Left forelimb (tissue), 1 donor: ENCODE results near the gene PRKN.

ENCODE experiments used
- DNase-seq: peaks from one replicate; pipeline ENCODE4 v3.0.0-alpha.2; 2018; ENCODE audit warnings: low spot score

PRKN gene

DNA sequence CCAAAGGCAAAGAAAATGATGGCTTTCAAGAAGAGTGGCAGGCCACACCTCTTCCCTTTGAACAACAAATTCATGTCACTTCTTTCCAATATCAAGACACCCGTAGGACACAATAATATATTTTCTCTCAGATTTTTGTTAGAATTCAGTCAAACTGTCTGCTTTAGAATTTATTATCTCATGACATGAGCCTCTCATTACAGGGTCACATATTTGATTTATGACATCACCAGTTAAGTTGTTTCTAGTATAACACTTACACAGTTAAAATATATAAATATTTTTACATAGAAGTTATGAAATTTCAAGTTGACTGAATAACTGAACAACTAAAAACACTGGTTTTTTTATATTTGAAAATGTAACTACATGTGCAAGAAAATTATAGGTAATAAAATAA lies 1133.2 kb downstream of the PRKN start:
- DNase-seq, result no peak

DNA sequence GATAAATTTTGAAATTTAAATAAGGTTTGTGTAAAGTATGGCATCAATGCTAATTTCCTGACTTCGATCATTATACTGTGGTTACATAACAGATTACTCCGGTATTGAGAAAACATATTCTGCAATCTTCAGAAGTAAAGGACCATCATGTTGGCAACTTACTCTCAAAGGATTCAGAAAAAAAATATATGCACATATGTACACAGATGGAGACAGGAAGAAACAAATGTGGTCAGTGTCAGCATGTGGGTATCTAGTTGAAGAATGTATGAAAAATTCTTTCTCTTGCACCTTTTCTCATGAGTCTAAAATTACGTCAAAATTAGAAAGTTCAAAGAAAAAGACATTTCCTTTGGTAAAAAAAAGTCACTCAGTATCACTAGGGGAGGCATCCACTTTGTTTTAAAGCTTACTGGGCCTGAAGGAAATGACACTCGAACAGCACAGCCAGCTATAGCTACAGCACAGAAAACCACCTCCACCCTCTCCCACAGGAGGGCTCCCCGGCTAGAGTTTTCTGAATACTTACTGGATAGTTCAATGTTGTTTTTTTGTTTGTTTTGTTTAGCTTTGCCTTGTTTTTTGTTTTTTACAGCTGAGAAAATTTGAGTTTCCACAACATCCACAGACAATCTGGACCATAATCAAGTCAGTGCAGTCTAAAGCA lies 1136.5 kb downstream of the PRKN start:
- no peak for DNase-seq

DNA sequence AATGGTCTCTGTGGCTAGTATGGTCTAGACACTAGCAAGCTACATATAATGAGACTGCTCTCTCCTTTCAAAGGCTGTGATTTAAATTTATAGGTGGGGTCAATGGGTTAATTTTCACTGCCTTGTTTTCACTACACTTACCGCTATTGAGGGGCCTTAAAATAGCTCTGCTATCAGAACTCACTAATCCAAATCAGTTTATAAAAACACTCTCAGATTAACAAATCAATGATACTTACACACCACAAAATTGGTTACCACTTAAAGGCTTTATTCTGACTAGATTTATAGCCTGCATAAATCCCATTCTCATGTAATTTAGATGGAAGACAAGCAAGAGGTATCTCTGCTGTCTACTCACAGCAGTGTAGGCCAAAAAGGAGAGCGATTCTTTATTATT lies 1140.7 kb downstream of the PRKN start:
- DNase-seq, result no peak

DNA sequence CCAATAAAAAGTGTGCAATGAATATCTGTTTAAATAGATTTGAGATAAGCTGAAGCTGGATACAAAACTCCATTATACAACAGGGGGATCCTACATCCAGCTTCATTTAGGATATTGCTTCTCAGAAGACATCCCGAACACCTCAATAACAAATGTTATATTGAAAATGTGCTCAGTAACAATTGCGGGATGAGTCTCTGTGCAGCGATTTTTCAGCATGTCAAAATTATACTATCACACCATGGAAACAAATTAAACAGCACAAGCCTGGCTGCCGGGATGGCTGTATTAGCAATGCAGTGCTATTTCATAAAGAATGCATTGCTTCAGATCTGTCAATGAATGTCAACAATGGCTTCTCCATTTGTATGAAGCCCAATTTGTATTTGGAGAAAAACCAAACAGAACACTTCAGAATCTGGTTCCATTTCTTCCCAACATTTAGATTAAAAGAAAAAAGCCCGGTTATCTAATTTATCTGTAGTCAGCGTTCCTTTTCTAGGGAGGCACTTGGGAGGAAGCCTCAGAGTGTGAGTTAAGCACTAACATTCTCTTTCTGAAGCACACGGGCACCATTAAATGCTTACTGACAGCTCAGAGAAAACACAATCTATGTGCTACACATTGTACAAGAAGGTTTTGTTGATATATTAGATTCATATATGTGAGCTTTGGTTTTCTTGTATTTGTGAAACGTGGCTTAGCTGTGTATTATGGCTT lies 1142.8 kb downstream of the PRKN start:
- DNase-seq, result no peak

DNA sequence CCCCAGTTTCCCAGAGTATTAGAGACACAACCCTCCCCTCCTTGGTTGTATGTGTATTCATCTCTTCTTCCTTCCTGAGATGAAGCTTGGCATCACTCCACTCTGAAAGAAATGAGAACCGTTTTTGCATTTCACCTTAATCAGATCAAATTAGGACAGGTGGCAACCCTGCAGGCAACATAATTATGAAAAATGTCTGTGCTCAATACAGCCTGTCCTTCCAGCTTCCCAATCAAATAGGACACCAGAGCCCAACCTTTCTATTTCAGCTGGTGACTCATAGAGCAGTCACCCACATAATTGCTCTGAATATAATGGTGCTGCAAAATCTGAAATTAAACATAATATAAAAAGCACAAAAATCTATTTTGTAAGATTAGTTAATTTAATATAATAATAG lies 1143.5 kb downstream of the PRKN start:
- no peak for DNase-seq

DNA sequence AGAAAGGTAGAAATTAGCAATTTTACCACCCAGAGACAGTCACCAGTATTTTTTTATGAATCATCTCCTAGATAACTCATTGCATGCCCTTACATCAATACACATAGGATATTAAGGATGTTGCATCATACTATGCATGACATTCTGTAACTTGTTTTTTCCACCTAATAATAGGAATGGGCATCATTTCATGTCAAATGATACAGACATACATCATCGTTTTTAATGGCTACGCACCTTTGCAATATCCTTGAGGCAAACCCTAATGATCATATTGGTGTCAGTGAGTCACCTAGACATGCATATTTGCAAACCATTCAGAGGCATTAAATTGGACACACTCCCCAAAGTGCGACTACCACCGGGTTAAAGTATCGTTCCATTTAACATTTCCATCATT lies 1144.0 kb downstream of the PRKN start:
- DNase-seq, result no peak

DNA sequence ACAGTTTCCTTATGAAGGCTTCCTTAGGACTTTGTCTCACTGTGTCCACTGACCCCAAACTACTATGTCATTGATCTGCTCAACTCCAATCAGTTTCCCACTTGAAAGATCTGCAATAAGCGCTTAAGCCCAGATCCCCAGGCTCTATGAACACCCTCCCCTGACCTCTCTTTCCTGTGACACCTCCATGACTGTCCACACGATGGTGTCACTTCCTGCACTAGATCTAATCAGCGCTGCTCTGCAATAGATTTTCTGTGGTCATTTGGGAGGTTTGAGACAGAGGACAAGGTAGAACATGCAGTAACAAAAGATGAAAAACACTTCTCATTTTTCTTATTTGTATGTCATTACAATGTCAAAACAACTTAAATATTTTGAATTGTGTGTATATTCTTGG lies 1149.1 kb downstream of the PRKN start:
- DNase-seq, result no peak

DNA sequence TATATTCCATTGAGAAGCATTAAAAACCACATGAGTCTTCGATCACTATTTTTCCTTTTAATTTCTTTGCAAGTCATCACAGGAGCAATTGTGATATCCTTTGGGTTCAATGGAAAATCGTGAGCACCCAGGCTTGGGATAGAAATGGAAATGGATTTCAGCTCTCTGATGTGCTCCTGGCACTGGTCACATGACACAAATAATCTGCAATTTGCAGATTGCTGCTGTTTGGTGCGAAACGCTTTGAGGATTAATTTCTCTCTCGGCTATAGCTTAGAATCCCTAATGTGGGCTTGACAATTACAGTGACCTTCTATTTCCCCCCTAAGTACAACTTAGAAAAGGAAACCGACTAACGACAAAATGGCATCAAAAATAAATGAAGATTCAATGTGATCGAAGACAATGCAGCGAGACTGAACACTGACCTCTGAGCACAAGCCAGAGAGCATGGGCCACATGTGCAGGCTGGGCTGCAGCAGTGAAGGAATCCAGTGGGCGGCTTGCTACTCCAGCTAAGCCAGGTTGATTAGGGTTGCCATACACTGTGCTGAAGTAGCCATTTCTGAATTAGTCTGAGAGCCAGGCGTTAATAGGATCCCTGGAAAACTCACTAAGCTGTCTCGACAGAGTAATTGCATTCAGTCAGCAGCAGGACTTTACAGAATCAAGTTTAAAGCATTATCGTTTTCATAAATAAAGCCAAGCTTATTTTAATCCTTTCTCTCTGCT lies 1151.9 kb downstream of the PRKN start:
- no peak for DNase-seq

DNA sequence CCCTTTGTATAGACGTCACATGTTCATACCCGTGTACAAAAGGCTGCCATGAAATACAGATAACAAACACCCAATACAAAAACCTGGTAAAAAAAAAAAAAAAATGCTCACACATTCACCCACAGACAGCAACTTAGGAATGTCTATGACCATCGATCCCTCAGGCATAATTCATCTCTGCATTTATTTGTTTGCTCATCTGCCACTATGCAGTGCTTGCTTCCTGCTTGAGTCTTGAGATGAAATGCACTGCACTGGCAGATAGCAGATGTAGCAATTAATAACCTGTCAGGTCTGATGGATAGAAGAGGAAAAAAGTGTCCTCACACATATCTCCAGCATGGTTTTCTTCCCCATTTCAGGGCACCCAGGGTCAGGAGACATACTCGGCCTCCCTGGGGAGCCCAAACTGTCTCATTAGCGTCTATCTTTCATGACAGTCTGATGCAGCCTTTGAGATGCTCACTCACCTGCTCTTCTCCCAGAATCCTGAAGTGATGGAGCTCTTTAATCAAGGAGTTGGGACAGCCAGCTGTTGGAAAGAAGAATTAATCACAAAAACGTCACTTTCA lies 1158.6 kb downstream of the PRKN start:
- no peak for DNase-seq

DNA sequence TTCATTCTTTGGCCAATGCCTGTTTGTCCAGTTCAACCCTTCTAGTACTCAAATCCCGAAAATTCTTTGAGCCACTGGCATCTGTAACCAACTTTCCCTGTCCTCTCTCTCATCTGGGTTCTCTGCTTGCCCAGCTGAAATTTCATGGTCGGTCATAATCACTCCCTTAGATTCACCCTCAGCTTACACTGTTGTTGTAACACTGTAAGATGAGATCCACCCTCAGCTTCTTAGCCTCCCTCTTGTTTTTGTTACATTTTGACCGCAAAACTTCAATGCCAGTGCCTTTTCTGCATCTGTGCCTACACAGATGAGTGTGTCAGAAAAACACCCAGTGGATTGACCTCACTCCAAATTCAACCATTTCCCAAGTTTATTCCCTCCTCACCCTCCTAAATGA lies 1162.6 kb downstream of the PRKN start:
- DNase-seq, result no peak

DNA sequence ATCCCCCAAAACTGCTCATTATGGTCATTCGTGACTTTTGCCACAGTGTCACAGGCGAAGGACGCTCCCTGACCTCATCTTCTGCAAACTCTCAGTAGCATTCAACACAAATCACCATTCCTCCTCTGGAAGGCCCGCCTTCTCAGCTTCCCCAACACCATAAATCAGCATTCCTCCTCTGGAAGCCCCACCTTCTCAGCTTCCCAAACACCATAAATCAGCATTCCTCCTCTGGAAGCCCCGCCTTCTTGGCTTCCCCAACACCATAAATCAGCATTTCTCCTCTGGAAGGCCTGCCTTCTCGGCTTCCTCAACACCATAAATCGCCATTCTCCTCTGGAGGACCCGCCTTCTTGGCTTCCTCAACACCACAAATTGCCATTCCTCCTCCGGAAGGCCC lies 1165.7 kb downstream of the PRKN start:
- no peak for DNase-seq

DNA sequence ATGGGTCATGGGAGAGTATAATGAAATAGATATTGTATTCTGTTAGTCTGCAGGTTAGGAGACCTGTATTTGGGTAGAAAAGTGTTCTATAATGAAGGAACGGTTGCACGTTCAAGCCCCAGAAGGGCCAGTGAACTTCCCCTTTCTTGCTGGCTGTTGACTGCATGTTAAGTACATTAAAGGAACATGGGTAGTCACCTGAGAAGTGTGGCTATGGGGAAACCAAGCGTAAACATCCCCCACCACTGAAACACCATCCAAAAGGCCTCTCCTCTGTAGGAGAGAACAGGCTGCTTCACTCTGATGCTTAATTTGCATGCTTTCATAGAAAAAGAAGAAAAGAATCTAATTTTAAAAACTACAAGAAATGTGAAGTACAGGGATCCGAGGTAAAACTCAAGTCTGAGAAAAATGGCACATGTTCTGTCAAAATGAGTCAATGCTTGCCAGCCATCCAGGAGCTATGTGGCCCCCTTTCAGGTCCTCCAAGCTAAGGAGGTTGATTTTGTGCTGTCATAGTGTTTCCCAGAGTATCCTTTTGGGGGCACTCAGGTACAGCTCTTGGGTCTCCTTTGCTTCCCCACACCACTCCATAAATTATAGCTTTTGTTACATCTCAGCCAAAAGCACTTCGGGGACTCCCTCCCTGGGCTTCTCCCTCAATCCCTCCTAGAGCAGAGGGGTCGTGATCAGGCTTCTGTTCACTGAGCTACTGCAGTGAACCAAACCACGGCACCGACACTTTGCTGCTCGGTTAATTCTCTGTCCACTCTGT lies 1170.0 kb downstream of the PRKN start:
- no peak for DNase-seq

DNA sequence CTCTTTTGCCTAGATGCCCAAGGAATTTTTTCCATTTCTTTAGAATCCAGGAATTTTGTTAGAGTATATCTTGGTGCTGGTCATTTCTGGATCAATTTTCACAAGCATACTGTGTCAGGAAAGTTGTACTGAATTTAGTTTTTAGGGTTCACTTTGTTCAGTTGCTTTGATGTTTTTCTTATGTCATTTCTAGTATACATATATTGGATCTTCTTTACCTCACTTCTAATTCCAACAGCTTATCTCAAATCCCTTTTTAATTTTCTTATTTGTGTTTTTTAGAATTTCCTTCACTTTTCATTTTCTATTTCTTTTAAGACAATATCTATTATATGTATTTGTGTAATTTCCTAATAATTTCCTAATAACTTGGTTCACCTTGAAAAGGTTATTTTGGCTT lies 1172.7 kb downstream of the PRKN start:
- DNase-seq, result no peak

DNA sequence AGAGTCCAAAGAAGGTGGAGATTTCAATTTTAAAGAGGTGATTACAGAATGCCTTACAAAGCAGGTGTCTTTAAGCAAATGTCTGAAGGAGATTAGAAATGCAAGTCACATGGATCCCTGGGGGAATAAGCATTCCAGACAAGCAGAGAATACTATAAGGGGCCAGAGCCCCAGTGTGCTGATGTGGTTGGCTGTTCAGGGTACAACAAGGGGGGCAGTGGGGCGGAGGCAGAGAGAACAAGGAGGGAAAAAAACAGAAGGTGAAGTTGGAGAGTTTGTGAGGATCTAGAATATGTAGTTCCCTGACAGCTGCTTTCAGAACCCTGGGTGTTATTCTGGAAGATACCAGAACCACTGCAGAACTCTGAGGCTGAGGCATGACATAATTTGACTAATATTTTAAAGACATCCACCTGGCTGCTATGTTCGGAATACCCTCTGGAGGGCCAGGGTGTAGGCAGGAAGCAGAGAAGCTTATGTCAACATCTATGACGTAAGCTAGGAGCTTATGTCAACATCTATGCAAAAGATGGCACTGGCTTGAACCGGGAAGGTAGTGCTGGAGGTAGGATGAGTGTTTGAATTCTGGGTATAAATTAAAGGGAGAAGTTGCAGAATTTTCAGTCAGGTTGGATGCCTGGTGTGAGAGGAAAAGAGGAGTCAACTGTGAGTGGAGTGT lies 1177.5 kb downstream of the PRKN start:
- DNase-seq, result no peak

DNA sequence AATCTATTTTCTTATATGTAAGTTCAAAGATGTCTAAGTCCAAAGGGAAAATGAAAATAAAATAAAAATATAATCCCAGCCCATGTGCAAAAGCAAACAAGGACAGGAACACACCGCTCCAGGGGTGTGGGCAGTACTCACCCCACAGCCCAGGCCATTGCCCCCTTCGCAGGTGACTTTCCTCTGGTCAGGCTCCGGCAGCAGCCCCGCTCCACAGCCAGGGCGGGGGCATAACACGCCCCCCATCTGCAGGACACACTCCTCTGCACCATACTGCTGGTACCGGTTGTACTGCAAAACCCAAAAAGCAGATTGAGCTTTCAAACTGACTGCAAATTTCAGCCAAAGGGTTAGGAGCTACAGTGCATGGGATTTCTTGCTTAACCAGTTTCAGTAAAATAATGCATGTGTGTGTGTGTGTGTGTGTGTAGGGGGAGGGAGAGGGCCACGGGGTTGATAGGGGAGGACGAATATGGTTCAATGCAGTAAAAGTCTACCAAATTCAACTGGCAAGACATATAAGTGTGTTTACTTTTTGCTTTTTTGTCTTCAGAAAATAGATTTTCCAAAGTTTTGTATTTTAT lies 1178.8 kb downstream of the PRKN start:
- DNase-seq, result no peak

DNA sequence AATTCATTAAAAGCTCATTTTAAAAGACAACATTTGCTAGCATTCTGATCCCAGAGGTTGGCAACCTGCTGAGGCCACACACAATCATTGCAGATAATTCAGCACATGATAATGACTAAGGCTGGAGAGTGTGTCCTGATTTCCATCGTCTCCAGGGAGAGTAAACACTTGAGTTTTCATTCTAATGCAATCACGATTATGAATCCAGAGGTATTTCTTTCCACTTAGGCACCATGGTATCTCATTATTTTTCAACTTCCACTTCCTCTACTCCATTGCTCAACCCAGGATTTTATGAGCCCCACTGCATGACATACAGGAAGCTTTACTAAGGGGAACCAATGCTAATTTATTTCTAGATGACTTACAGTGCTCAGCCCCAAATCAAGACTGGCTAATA lies 1179.9 kb downstream of the PRKN start:
- DNase-seq, result no peak

DNA sequence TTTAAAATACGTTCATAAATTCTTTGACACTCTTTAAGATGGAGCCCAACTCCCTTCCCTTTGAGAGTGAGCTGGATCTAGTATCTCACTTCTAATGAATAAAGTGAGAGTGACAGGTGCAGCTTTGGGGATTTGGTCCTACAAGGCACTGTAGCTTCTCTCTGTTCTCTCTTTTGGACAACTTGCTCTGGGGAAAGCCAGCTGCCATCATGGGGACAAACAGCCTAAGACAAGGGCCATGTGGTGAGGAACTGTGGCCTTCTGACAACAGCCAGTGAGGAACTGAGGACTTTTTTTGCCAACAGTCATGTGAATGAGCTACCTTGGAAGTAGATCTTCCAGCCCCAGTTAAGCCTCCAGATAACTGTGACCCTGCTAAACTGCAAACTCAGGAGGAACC lies 1180.9 kb downstream of the PRKN start:
- DNase-seq, result no peak

DNA sequence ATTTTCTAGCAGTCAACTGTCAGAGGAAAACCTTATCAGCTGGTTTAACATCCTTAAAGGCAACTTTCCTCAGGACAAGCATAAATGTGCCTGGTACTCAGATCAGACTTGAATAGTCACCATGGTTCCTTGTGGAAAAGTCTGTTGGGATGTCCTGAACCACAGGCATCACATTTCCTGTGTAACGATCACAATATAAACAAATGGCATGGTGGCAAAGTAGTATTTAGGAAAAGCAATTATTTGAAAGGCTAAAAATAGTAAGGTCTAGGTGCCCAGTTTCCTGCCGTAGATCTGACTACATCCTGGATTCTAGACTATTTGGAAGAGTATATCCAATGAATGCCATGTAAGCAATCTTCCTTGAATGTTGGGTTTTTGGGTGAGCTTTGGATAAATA lies 1181.8 kb downstream of the PRKN start:
- DNase-seq, result no peak

DNA sequence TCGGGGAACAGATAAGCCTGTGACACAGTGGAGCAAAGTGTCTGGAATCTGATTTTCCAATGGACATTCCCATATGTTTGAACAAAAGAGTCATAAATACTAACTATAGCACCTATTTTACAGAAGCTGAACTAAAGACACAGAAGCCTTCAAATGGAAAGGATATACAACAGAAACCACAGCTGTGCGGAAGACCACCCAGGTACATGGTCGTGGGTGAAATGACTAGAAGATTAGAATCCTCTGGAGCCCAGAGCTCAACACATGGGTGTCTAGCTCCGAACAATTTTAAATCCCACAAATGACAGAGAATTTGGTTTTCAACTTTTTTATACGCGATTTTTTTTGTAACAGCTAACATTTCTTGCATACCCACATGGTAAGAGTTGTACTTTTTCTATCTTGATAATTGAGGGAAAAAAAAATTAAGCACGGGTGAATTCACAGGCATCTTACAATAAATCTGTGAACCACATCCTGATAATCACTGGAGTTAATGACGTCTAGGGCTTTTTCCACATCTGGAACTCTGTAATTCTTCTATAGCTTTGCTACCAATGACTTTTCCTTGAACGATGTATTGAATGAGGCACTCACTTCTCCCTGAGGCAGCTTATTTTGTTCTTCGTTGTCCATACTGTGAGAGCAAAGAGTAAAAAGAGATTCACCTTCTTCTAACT lies 1182.6 kb downstream of the PRKN start:
- no peak for DNase-seq

DNA sequence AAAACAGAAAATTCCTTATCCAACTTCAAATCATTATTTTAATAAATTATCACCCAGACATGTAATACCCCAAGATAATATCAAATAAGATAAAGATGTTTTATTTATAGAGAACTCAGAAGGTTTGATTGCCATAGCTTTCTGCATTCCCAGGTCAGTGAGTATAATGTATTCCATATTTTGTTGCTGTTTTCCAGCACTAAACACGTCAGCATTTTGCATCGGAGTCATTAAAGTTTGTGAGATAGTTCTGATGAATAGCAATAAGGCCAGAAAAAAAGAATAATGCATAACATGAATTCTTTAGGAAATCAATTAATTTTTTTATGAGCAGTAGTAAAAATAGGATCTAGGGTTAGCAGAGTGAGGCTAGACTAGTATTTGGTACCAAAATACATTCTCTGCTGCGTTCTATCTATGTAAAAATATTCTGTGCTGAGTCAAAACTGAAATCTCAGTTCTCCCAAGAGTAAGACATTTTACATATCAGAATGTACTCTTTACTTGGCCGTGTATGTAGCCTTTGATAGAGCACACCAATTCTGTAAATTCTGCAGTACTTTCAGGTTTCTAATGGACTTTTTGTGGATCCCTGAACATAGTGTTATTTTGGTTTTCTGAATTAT lies 1183.8 kb downstream of the PRKN start:
- no peak for DNase-seq
